ENCODE measurements around the gene ASB10. TPM values are rescaled to one million over a fixed set of nuclear protein-coding genes. Genes with fewer than 3 reads are reported as not detected.

Gene ASB10
- total RNA-seq, 2 donors from 2014 or later, result not detected

DNA sequence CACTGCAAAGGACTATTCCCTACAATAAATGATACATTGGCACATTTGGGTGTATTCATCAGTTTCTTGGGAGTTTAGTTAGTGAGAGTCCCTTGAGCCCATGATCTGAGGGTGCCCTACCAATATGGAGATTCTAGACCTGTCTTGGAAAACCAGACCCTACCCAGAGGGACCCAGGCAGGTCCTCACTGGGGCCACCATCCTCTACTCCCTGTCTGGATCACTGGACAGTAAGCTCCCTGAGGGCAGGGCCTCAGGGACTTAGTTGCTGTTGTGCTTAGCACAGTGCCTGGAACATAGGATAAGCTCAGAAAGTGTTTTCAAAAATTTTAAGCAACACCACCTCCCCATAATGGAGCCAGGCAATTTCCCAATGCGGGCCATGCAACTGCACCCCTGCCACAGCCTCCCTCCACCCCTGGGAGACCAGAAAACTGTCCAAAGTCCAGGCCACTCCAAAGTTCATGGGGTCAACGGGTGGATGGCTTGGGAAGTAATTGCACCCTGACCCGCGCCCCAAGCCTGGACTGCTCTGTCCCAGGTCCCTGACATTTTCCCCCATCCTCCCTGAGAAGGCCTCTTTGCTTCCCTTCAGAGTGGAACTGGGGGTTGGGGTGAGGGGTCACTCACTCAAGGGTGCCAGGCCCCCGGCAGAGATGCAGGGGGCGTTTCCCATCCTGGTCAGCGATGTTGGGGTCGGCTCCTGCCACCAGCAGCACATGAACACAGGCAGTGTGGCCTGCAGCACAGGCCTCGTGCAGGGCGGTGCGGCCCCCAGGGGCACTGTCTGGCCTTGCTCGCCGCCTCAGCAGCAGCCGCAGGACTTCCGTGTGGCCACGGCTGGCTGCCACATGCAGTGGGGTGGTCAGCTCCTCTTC lies 1.0 kb downstream of the ASB10 start:
- H3K4me3 Mint-ChIP-seq, result no peak overlapping the region
- H3K27me3 Mint-ChIP-seq, result no peaks in the 10 kb centered on the region
- H3K27ac Mint-ChIP-seq, result no peak overlapping the region
- ATAC-seq (replicated peaks), result no peak
- H3K36me3 Mint-ChIP-seq (ENCODE audit: low read depth), result no peaks in the 10 kb centered on the region
- H3K4me1 Mint-ChIP-seq, result no peaks in the 10 kb centered on the region
- no peaks in the 10 kb centered on the region for H3K9me3 Mint-ChIP-seq

DNA sequence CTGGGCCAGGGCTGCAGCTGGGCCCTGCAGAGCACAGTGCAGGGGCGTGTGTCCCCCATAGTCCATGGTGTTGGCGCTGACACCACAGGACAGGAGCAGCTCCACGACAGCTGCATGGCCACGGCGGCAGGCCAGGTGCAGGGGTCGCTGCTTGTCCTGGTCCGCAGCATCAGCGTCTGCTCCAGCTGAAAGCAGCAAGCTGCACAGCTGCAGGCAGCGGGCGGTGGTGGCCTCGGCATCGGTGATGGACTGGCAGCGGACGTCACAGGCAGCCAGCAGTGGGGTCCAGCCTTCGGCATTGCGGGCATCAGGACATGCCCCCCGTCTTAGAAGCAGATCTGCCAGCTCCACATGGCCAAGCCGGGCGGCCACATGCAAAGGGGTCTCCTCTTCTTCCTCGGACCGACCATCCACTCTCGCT lies 6.0 kb downstream of the ASB10 start:
- no peak overlapping the region for H3K4me3 Mint-ChIP-seq
- H3K4me1 Mint-ChIP-seq, result no peaks in the 10 kb centered on the region
- no peaks in the 10 kb centered on the region for H3K36me3 Mint-ChIP-seq (ENCODE audit: low read depth)
- ATAC-seq (replicated peaks), result no peak
- H3K27me3 Mint-ChIP-seq, result peaks cover 3% of the 10 kb centered on the region
- no peaks in the 10 kb centered on the region for H3K9me3 Mint-ChIP-seq
- H3K27ac Mint-ChIP-seq, result no peak overlapping the region

DNA sequence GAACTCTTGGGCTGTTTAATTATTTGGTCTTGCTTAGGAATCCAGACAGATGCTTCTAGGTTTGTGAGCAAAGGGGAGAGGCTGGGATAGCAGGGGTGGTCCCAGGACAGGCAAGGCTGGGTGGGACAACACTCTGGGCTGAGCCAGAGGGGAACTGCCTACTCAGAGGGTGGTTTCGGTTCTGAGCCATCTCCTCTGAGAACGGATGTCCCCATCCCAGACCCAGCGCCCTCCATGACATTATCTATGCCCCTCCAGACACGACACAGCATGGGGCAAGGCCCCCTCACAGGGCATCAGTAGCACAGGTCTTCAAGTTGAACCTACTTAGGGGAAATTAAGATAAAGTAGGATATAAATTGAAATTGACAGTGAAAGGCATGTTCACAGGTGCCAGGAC lies 7.1 kb downstream of the ASB10 start:
- Mint-ChIP-seq H3K27me3 (peaks cover 3% of the 10 kb centered on the region), H3K4me1 (no peaks in the 10 kb centered on the region), H3K9me3 (no peaks in the 10 kb centered on the region), H3K27ac (no peak overlapping the region), H3K4me3 (no peak overlapping the region), H3K36me3 (ENCODE audit: low read depth) (no peaks in the 10 kb centered on the region)
- ATAC-seq (replicated peaks), result no peak

DNA sequence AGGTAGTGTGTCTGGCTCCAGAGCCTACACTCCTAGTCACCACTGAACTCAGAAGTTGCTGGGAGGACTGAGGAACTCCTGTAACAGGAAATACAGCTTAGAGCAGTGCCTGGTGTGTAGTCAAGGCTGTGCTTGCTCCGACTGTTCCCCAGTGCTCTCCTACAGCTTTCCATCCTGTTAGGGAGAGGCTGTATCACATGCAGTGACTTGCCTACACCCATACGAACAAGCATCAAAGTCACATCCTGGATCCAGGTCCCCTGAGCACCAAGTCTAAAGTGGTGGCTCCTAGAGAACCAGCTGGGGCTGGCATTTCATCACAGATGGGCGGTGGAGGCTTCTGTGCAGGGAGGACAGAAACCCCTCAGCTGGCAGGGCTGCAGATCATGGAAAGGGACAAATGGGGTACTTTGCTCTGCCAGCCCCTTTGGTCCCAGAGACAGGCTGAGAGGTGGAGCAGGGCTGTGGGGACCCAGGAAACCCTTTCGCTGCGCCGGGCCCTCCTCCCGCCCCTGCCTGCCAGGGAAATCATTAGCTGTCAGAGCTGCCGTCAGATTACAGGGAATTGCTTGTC lies 7.7 kb downstream of the ASB10 start:
- no peaks in the 10 kb centered on the region for H3K4me1 Mint-ChIP-seq
- no peaks in the 10 kb centered on the region for H3K36me3 Mint-ChIP-seq (ENCODE audit: low read depth)
- no peak for ATAC-seq (replicated peaks)
- H3K9me3 Mint-ChIP-seq, result no peaks in the 10 kb centered on the region
- H3K27ac Mint-ChIP-seq, result no peak overlapping the region
- H3K4me3 Mint-ChIP-seq, result no peak overlapping the region
- H3K27me3 Mint-ChIP-seq, result peaks cover 3% of the 10 kb centered on the region

DNA sequence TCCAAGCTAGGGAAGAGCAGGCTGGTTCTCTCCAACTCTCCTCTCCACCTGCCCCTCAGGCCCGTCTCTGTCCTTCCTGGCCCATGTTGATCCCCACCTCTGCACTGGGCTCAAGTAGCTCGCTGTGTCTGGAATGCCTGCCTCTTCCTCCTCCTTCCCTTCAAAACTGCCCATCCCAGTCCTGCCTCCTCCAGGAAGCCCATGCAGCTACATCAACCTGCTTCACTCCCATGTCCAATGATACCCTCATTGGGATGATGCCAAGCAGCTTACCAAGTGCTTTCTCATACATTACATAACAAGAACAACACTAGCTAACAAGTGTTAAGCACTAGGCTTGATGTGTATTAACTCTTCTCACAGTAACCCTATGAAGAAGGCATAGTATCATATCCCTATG lies 8.2 kb downstream of the ASB10 start:
- Mint-ChIP-seq H3K36me3 (ENCODE audit: low read depth) (no peaks in the 10 kb centered on the region), H3K4me3 (no peak overlapping the region), H3K9me3 (no peaks in the 10 kb centered on the region), H3K4me1 (no peaks in the 10 kb centered on the region), H3K27ac (no peak overlapping the region), H3K27me3 (peaks cover 3% of the 10 kb centered on the region)
- no peak for ATAC-seq (replicated peaks)

DNA sequence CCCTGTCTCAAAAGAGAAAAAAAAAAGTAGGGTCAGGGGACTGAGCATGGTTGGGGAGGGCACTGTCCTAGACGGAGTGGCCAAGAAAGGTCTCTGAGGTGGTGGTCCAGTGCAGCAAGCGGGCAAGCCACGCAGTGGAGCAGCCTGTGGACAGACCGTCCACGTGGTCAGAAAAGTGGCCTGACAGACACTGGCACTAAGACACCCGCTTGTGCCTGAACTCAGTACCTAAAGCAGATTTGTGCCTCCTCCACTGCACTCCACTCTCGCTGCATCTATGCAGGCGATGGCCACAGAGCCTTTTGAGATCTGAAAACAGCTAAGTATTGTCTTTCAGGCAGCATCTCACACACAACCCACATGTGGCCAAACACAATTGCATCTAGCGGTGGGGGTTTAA lies 8.8 kb downstream of the ASB10 start:
- Mint-ChIP-seq H3K4me1 (no peaks in the 10 kb centered on the region), H3K27me3 (peaks cover 6% of the 10 kb centered on the region), H3K27ac (no peak overlapping the region), H3K36me3 (ENCODE audit: low read depth) (no peaks in the 10 kb centered on the region), H3K4me3 (no peak overlapping the region), H3K9me3 (no peaks in the 10 kb centered on the region)
- no peak for ATAC-seq (replicated peaks)

DNA sequence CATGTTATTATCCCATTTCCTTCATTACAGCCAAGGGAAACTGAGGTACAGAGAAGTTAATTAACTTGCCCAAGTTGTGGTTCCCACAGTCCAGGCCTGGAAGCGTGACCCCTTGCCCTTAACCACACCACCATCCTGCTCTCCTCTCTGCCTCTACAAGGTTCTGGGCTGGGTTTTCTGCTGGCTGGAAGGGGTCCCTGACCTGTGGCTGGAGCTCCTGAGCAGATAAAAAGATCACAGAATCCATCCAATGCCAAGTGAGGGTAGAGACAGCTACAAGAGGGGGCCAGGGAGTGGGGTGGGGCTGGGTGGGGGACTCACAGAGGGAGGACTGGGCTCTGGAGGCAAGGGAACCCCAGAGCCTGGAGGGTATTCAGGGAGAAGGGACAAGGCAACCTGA lies 9.7 kb downstream of the ASB10 start:
- peaks cover 13% of the 10 kb centered on the region for H3K27me3 Mint-ChIP-seq
- H3K4me3 Mint-ChIP-seq, result no peak overlapping the region

DNA sequence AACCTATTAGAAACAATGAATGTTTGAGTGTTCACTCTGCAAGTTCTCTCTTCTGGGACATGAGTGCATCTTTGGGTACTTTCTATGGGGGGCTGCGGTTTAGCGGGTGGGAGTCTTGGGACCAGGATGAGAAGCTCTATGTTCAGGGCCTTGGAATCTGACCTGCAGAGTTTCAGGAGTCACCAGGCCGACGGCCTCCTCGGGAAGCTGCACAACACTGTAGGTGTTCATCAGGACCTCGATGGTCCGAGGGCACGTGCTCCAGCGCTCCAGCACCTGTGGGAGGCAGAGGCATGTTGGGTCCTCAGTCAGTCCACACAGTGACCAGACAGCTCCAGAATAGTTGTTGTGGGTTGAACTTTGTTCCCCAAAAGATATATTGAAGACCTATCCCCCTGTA lies 10.6 kb downstream of the ASB10 start:
- Mint-ChIP-seq H3K27me3 (peaks cover 15% of the 10 kb centered on the region), H3K4me1 (peaks cover 7% of the 10 kb centered on the region), H3K4me3 (no peak overlapping the region), H3K9me3 (no peaks in the 10 kb centered on the region), H3K27ac (no peak overlapping the region), H3K36me3 (ENCODE audit: low read depth) (no peaks in the 10 kb centered on the region)
- ATAC-seq (replicated peaks), result no peak

More for the DNA sequence above, 9.7 kb downstream of the ASB10 start:
- ATAC-seq (replicated peaks), result no peak
- H3K9me3 Mint-ChIP-seq, result no peaks in the 10 kb centered on the region
- H3K36me3 Mint-ChIP-seq (ENCODE audit: low read depth), result no peaks in the 10 kb centered on the region
- H3K4me1 Mint-ChIP-seq, result peaks cover 6% of the 10 kb centered on the region
- H3K27ac Mint-ChIP-seq, result no peak overlapping the region

DNA sequence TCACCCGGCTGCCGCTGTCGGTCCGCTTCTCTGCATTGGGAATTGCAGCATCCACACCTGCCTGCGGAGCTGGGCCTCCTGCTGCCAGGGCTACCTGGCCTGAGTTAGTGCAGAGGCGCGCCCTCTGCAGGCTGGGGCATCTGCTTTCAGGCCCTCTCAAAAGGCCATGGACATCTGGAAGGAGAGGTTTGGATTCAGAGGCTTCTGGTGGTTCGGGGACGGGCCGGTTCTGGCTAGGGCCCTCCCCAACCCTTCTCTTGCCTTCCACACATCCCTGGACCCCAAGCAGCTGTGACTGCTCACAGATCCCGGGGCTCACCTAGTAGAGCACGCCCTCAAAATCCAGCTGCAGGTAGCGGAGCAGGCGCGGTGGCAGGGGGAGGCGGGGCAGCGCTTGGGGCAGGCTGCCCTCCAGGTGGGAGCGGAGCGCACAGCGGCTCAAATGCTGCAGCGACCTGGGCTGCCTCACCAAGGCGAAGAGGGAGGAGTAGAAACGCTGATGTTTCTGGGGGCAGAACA lies 11.2 kb downstream of the ASB10 start:
- Mint-ChIP-seq H3K36me3 (ENCODE audit: low read depth) (no peaks in the 10 kb centered on the region), H3K4me1 (peaks cover 7% of the 10 kb centered on the region), H3K9me3 (no peaks in the 10 kb centered on the region), H3K27me3 (peaks cover 19% of the 10 kb centered on the region), H3K4me3 (no peak overlapping the region), H3K27ac (no peak overlapping the region)
- ATAC-seq (replicated peaks), result no peak

DNA sequence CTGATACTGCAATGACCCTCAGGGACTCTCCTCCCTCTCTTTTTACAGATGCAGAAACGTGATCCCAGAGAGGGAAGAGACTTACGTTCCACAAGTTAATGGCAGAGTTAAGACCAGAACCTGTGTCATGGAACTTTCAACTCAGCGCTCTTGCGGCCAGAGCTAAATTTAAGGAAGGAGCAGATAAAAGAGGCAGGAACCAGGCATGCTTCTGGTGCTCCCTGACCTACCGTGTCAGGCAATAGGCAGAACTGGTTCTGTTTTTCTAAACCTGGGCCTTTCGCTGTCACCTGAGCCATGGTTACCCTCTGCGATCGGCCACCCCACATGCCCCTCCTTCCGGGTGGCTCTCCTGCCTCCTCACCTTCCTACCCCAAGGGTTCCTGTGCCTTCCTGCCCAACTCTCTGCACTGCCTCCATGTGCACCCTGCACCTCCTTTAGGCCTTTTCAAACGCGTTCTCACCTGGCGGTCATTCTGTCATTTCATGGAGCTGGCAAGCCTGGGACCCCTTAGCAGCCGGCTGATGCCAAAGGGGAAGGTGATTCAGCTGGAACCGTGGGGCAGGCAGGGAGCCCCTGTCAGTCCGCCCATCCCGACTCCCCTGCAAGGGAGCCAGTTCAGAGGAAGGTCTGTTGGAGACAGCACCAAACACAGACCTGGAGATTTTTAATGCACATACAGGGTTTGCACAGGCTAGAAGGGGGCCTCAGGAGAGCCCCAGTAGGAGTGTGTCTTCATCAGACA lies 11.8 kb downstream of the ASB10 start:
- Mint-ChIP-seq H3K27me3 (peaks cover 19% of the 10 kb centered on the region), H3K9me3 (no peaks in the 10 kb centered on the region), H3K27ac (no peak overlapping the region), H3K4me3 (no peak overlapping the region), H3K4me1 (peaks cover 7% of the 10 kb centered on the region), H3K36me3 (ENCODE audit: low read depth) (no peaks in the 10 kb centered on the region)
- no peak for ATAC-seq (replicated peaks)

DNA sequence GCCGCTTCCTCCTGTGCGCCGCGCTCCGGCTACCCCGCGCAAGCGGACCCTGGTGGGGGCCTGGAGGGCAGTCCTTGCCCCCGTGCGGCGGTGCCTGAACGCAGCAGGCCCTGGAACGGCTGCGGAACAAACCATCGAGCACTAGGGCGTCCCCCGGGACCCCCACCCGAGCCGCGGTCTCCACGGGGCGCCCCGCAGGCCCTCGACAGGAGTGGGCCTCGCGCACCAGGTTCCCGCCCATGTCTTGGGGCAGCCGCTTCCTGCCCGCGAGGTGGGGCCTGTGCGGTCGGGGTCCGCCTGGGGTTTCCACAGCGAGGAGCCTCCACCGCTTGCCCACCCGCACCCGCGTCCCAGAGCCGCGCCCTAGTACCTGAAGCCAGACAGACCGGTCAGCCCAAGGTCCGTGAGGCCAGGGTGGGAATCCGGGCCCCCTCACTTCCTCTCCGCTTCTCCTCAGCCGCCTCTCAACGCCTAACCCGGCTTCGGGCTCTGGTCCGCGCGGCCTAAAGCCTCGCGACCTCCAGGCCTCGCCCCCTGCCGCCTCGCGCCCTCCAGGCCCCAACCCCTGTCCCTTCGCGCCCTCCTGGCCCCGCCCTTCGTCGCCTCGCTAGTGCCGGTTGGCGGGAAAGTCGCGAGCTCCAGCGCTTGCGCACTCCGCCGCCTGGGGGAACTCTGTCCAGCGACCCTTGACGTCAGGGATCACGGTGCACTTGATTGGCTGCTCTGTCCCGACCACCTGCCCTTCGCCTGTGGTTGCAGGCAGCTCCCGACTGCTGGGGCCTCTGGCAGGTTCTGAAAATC lies 12.6 kb downstream of the ASB10 start:
- Mint-ChIP-seq H3K4me1 (peaks cover 7% of the 10 kb centered on the region), H3K9me3 (no peaks in the 10 kb centered on the region), H3K27me3 (peaks cover 21% of the 10 kb centered on the region), H3K36me3 (ENCODE audit: low read depth) (no peaks in the 10 kb centered on the region), H3K27ac (no peak overlapping the region), H3K4me3 (no peak overlapping the region)
- ATAC-seq (replicated peaks), result no peak

DNA sequence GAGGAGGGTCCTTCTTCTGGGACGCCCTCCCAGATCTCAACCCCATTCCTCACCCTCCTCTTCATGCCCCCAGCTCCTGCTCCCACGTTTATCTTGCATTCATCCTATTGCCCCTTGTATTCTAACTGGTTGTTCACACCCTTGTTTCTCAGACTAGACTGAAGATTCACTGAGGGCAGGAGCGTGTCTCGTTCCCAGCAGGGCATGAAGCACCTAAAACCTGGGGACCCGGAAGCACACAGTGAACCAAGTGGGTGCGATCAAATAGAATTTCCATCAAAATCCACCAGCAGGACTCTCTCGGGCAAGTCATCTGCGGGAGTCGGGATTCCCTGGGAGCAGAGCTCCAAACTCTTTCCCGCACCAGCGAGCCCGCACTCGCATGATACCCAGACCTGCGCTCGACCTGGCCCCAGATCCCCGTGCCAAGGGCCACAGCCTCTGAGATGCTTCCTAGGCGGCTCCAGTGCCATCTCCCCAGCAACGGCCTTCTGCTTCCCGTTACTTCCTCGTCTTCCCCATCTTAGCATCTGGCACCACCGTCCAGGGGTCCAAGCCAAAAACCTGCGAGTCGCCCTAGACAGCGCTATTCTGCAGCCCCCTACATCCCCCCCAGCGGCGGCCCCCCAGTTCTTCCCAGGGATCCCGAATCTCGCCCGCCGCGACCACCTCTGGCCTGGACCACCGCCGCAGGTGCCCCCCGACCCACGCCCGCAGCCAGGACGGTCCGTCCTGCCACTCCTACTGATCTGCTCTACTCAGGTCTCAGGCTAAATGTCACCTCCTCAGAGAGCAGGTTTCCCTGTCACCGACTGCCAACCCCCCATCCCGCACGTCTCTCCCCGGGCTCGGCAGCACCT lies 13.4 kb downstream of the ASB10 start:
- H3K36me3 Mint-ChIP-seq (ENCODE audit: low read depth), result no peaks in the 10 kb centered on the region
- H3K9me3 Mint-ChIP-seq, result no peaks in the 10 kb centered on the region
- peaks cover 9% of the 10 kb centered on the region for H3K4me1 Mint-ChIP-seq

DNA sequence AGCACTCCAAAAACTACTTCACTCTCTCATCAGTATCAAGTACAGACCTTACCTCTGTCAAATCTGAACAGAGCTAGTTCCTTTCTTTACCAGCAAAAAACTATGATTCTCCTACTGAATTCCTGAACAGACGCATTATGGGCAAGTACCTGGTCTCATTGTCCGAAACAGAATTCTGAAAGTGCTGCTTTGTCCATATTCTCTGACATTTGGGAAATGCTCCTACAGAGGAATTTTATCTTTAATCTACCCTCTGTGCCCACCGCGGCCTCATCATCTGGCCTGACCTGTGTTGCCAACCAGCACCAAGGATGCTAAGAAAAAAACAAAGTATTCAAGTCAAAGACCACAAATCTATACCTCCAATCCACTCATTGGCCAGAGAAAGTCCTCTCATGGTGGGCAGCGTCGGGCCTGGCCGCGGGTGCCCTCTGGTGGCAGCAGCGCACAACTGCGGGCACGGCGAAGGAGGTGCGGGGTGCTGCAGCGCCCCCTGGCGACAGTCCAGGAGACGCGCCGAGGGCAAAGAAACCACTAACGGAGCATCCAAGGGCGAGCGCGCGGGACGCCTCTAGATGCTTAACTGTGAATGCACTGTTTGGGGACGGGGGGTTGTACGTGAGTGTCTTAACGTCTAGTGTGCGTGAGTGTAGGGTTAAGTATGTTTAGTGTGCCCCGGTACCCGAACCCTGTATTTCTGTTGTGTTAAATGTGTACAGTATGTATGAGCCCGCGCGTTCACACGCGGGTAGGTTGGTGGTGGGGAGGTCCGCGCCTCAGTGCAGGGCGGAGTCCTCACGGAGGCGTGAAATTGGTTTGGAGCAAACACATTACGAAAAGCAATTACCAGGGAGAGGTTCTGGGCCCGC lies 14.5 kb downstream of the ASB10 start:
- Mint-ChIP-seq H3K9me3 (no peaks in the 10 kb centered on the region), H3K4me1 (peaks cover 14% of the 10 kb centered on the region), H3K27ac (no peak overlapping the region), H3K27me3 (peaks cover 31% of the 10 kb centered on the region), H3K4me3 (no peak overlapping the region), H3K36me3 (ENCODE audit: low read depth) (no peaks in the 10 kb centered on the region)
- ATAC-seq (replicated peaks), result peak; percentile 71

More for the DNA sequence above, 13.4 kb downstream of the ASB10 start:
- H3K27ac Mint-ChIP-seq, result no peak overlapping the region
- H3K27me3 Mint-ChIP-seq, result peaks cover 27% of the 10 kb centered on the region
- no peak overlapping the region for H3K4me3 Mint-ChIP-seq
- ATAC-seq (replicated peaks), result no peak
